CD14-positive monocyte (primary cell): ENCODE data around the gene GPR137B. TPM values are rescaled to one million over a fixed set of nuclear protein-coding genes. Genes with fewer than 3 reads are reported as not detected.

ENCODE experiments used
- DNase-seq, 3 donors: peaks; one replicate each; pipeline ENCODE4 v3.0.0-alpha.2; 2011 to 2022
- H2AFZ ChIP-seq: 2 replicates; pipeline ENCODE4 v1.6.0; 2012; ENCODE audit warnings: mild to moderate bottlenecking, low read depth, low read length, inconsistent platforms; ENCODE audit not compliant: insufficient read depth, poor library complexity, severe bottlenecking
- H3K27ac ChIP-seq, 2 donors: 1 replicate in 1 of 2; 2 replicates in 1 of 2; pipeline ENCODE4 v1.5.1; 2012 to 2013; ENCODE audit warnings: low read length in 2 of 2, control low read depth in 1 of 2, inconsistent platforms in 1 of 2, low read depth in 1 of 2, mild to moderate bottlenecking in 1 of 2
- H3K27me3 ChIP-seq, 2 donors: one replicate each; pipeline versions ENCODE4 v1.6.0 to v1.6.1; 2011 to 2013; ENCODE audit warnings: low read length in 2 of 2; ENCODE audit not compliant: control insufficient read depth in 2 of 2, insufficient read depth in 2 of 2
- H3K36me3 ChIP-seq, 2 donors: replicated peaks in 1 of 2; 1 replicate in 1 of 2; 2 replicates in 1 of 2; pipeline versions ENCODE4 v1.5.1 to v1.6.1; 2012 to 2013; ENCODE audit warnings: low read length in 2 of 2, control low read depth in 1 of 2, inconsistent platforms in 1 of 2, mild to moderate bottlenecking in 1 of 2; ENCODE audit not compliant: insufficient read depth in 2 of 2, control insufficient read depth in 1 of 2
- H3K4me1 ChIP-seq, 2 donors: 1 replicate in 1 of 2; 2 replicates in 1 of 2; pipeline versions ENCODE4 v1.5.1 to v1.6.1; 2012 to 2013; ENCODE audit warnings: low read length in 2 of 2, control low read depth in 1 of 2, inconsistent platforms in 1 of 2, mild to moderate bottlenecking in 1 of 2, moderate library complexity in 1 of 2; ENCODE audit not compliant: insufficient read depth in 2 of 2, control insufficient read depth in 1 of 2
- H3K4me2 ChIP-seq: replicated peaks from 2 replicates; pipeline ENCODE3; 2012; ENCODE audit warnings: low read length, moderate library complexity, mild to moderate bottlenecking; ENCODE audit not compliant: poor library complexity, severe bottlenecking; ENCODE audit errors: extremely low read depth
- H3K4me3 ChIP-seq, 3 experiments: fragments of 200-600 bp in 1 of 3; sonication (generic) in 1 of 3; replicated peaks in 1 of 3; 1 replicate in 2 of 3; 2 replicates in 1 of 3; pipeline ENCODE4 v1.5.1; 2011 to 2013; ENCODE audit warnings: low read length in 3 of 3, mild to moderate bottlenecking in 3 of 3, control low read depth in 2 of 3, low read depth in 2 of 3, inconsistent platforms in 1 of 3, moderate library complexity in 1 of 3
- H3K79me2 ChIP-seq: 2 replicates; pipeline ENCODE4 v1.6.0; 2012; ENCODE audit warnings: mild to moderate bottlenecking, control low read depth, inconsistent platforms, low read length, moderate library complexity; ENCODE audit not compliant: insufficient read depth
- H3K9ac ChIP-seq: 2 replicates; pipeline ENCODE4 v1.6.0; 2017; ENCODE audit warnings: low read length, mild to moderate bottlenecking; ENCODE audit not compliant: insufficient read depth, poor library complexity, severe bottlenecking
- H3K9me3 ChIP-seq, 2 donors: replicated peaks in 1 of 2; 1 replicate in 1 of 2; 2 replicates in 1 of 2; pipeline versions ENCODE4 v1.5.1 to v1.6.1; 2012 to 2013; ENCODE audit warnings: low read length in 2 of 2, control low read depth in 1 of 2; ENCODE audit not compliant: control insufficient read depth in 1 of 2, insufficient read depth in 1 of 2
- H4K20me1 ChIP-seq: 2 replicates; pipeline ENCODE4 v1.6.0; 2012; ENCODE audit warnings: mild to moderate bottlenecking, low read length, control low read depth, moderate library complexity; ENCODE audit not compliant: insufficient read depth
- H3K27ac Mint-ChIP-seq, 7 donors: one replicate each; pipeline ENCODE4 v1.8.0; 2020; ENCODE audit warnings: mild to moderate bottlenecking in 7 of 7, mixed read lengths in 7 of 7, moderate library complexity in 6 of 7, inconsistent platforms in 2 of 7
- H3K27me3 Mint-ChIP-seq, 3 donors: one replicate each; pipeline ENCODE4 v1.8.0; 2021 to 2022; ENCODE audit warnings: low read depth in 3 of 3, mild to moderate bottlenecking in 3 of 3, mixed read lengths in 3 of 3, moderate library complexity in 3 of 3, inconsistent platforms in 1 of 3
- H3K36me3 Mint-ChIP-seq, 2 donors: one replicate each; pipeline ENCODE4 v1.8.0; 2020; ENCODE audit warnings: mixed read lengths in 2 of 2, inconsistent platforms in 1 of 2, mild to moderate bottlenecking in 1 of 2
- H3K4me1 Mint-ChIP-seq: one replicate; pipeline ENCODE4 v1.8.0; 2020; ENCODE audit warnings: mild to moderate bottlenecking, mixed read lengths
- H3K4me3 Mint-ChIP-seq, 2 donors: one replicate each; pipeline ENCODE4 v1.8.0; 2020; ENCODE audit warnings: mild to moderate bottlenecking in 2 of 2, mixed read lengths in 2 of 2, moderate library complexity in 1 of 2
- H3K9me3 Mint-ChIP-seq, 7 donors: one replicate each; pipeline ENCODE4 v1.8.0; 2020 to 2022; ENCODE audit warnings: mixed read lengths in 7 of 7, mild to moderate bottlenecking in 6 of 7, moderate library complexity in 6 of 7, inconsistent platforms in 2 of 7
- CTCF ChIP-seq: fragments of 200-600 bp; IDR thresholded peaks from one replicate; pipeline ENCODE4 v1.8.0; 2022; ENCODE audit warnings: antibody characterized with exemption, mild to moderate bottlenecking
- WGBS: methylation state at CpG from one replicate; pipeline ENCODE4 v1.1.5; 2013; ENCODE audit warnings: missing lambda C conversion rate; ENCODE audit not compliant: insufficient coverage; 5-methylcytosine and 5-hydroxymethylcytosine counted together
- intact Hi-C, 2 donors: fragments of 100-400 bp; cut with micrococcal nuclease; formaldehyde crosslinking; loops; one replicate each; pipeline versions ENCODE4 v1.15.0 to v1.15.1; 2023
- polyA plus RNA-seq, 3 donors: library from polyadenylated mRNA; depleted of rRNA in 1 of 3; unstranded in 2 of 3; stranded (reverse) in 1 of 3; fragments of 300-500 nt in 2 of 3; fragments of >200 nt in 1 of 3; fragmentation: Illumina TruSeq in 2 of 3; gene quantifications; 1 replicate in 2 of 3; 2 replicates in 1 of 3; pipeline ENCODE4 v1.2.3, GENCODE V29; 2012 to 2021

GPR137B gene
- polyA plus RNA-seq, 3 donors = 7.5 to 10.8 (median 8.7) TPM

GRCh38 chr1:236100799-236101198, 41.5 kb upstream of the GPR137B start:
- H3K27ac ChIP-seq = no peak overlapping the region
- no peaks in the 10 kb centered on the region for H4K20me1 ChIP-seq
- H3K4me3 Mint-ChIP-seq = no peak overlapping the region
- no peak overlapping the region for H3K4me3 ChIP-seq
- TF ChIP-seq CTCF = no peak
- no peak overlapping the region for H3K4me2 ChIP-seq
- H3K79me2 ChIP-seq = no peaks in the 10 kb centered on the region
- H3K4me1 Mint-ChIP-seq = peaks cover 11% of the 10 kb centered on the region
- H3K27me3 ChIP-seq = no peaks in the 10 kb centered on the region
- no peak overlapping the region for H3K9ac ChIP-seq
- no peak overlapping the region for H3K27ac Mint-ChIP-seq
- H2AFZ ChIP-seq = no peak overlapping the region
- intact Hi-C loops = loop anchor here (10.0 kb wide), 4 partner anchors 184 to 1284 kb away; partner anchors contain the start of genes LGALS8 (in 2 of the 2) and ERO1B (in 1 of the 2)
- over 99% methylated on average over 10 of the region's 15 CpGs for WGBS
- peaks cover 8% of the 10 kb centered on the region in 2 donors for H3K4me1 ChIP-seq
- H3K36me3 ChIP-seq = no peaks in the 10 kb centered on the region
- H3K9me3 ChIP-seq = peaks cover 10 to 13% of the 10 kb centered on the region in 2 donors
- DNase-seq = no peak
- peaks cover 5 to 20% (median 16%) of the 10 kb centered on the region in 7 donors for H3K9me3 Mint-ChIP-seq
- H3K27me3 Mint-ChIP-seq = peaks cover 0 to 5% (median 3%) of the 10 kb centered on the region in 3 donors
- peaks cover 2 to 4% of the 10 kb centered on the region in 2 donors for H3K36me3 Mint-ChIP-seq

- Histone ChIP-seq H3K27me3 (no peaks in the 10 kb centered on the region), H3K79me2 (no peaks in the 10 kb centered on the region), H3K27ac (no peak overlapping the region), H3K9me3 (peaks cover 6 to 9% of the 10 kb centered on the region in 2 donors), H3K4me2 (no peak overlapping the region), H3K4me3 (no peak overlapping the region), H3K36me3 (no peaks in the 10 kb centered on the region), H3K9ac (no peak overlapping the region), H3K4me1 (peaks cover 8% of the 10 kb centered on the region in 2 donors), H2AFZ (no peak overlapping the region), H4K20me1 (no peaks in the 10 kb centered on the region)
- peaks cover 11% of the 10 kb centered on the region for H3K4me1 Mint-ChIP-seq
- no peak for DNase-seq
- intact Hi-C loops = loop anchor here (10.0 kb wide), 4 partner anchors 183 to 1283 kb away; partner anchors contain the start of genes LGALS8 (in 2 of the 2) and ERO1B (in 1 of the 2)
- WGBS = 88% methylated on average over 8 of the region's 10 CpGs
- peaks cover 4 to 16% (median 9%) of the 10 kb centered on the region in 7 donors for H3K9me3 Mint-ChIP-seq
- H3K4me3 Mint-ChIP-seq = no peak overlapping the region
- peaks cover 0 to 5% (median 3%) of the 10 kb centered on the region in 3 donors for H3K27me3 Mint-ChIP-seq
- peaks cover 2 to 4% of the 10 kb centered on the region in 2 donors for H3K36me3 Mint-ChIP-seq
- H3K27ac Mint-ChIP-seq = no peak overlapping the region
- no peak for TF ChIP-seq CTCF
These were observed 40.8 kb upstream of the GPR137B start for GRCh38 chr1:236101233-236102200.
